K562 (cell line): ENCODE results near the gene PRR35. TPM values are rescaled to one million over a fixed set of nuclear protein-coding genes. Genes with fewer than 3 reads are reported as not detected.

Experiments used
- BHLHE40 ChIP-seq: IDR thresholded peaks from 2 replicates; pipeline ENCODE4 v1.6.1; 2011; ENCODE audit warnings: low read length, improper control_type of control experiment
- CBX2 ChIP-seq: fragments of 200-600 bp; sonication (generic); IDR thresholded peaks from one replicate; pipeline ENCODE4 v1.6.1; 2012; ENCODE audit warnings: mild to moderate bottlenecking, low read length, inconsistent platforms; ENCODE audit not compliant: insufficient read depth, poor library complexity, severe bottlenecking
- CSDE1 ChIP-seq, 2 experiments: fragments of 450-650 bp; IDR thresholded peaks; 2 replicates each; pipeline ENCODE4 v1.6.1; 2016; ENCODE audit warnings: mild to moderate bottlenecking in 1 of 2
- ILF3 ChIP-seq: fragments of 450-650 bp; IDR thresholded peaks from 2 replicates; pipeline ENCODE4 v1.6.1; 2018; ENCODE audit warnings: antibody characterized with exemption, mild to moderate bottlenecking, moderate library complexity, borderline replicate concordance
- KLF16 ChIP-seq: IDR thresholded peaks from 2 replicates; pipeline ENCODE4 v1.6.1; 2016; ENCODE audit warnings: antibody characterized with exemption
- L3MBTL2 ChIP-seq: fragments of 450-650 bp; IDR thresholded peaks from 2 replicates; pipeline ENCODE4 v1.6.1; 2016; ENCODE audit warnings: mild to moderate bottlenecking, moderate library complexity
- MAZ ChIP-seq, 2 experiments: fragments of 450-650 bp in 1 of 2; sonication (generic) in 1 of 2; formaldehyde crosslinking; IDR thresholded peaks in 1 of 2; conservative IDR thresholded peaks in 1 of 2; 2 replicates each; pipeline versions ENCODE4 v1.4.0 to v1.5.0; 2020; ENCODE audit warnings: mild to moderate bottlenecking in 1 of 2, missing genetic modification reagents in 1 of 2
- MEF2A ChIP-seq: IDR thresholded peaks from 2 replicates; pipeline ENCODE4 v1.6.1; 2011; ENCODE audit warnings: low read depth, mild to moderate bottlenecking, low read length, moderate library complexity; ENCODE audit not compliant: control insufficient read depth
- MXI1 ChIP-seq: IDR thresholded peaks from 2 replicates; pipeline ENCODE4 v1.6.1; 2011; ENCODE audit warnings: low read depth, mild to moderate bottlenecking, improper control_type of control experiment, low read length
- NFIC ChIP-seq: fragments of 450-650 bp; IDR thresholded peaks from 2 replicates; pipeline ENCODE4 v1.6.1; 2017; ENCODE audit warnings: mild to moderate bottlenecking, inconsistent platforms
- PHB ChIP-seq: fragments of 250-450 bp; sonication (Bioruptor Pico); IDR thresholded peaks from 2 replicates; pipeline ENCODE4 v1.5.0; 2021
- SIX5 ChIP-seq, 2 experiments: IDR thresholded peaks; 2 replicates each; pipeline ENCODE4 v1.6.1; 2011; ENCODE audit warnings: low read length in 2 of 2, borderline replicate concordance in 1 of 2, low read depth in 1 of 2, mild to moderate bottlenecking in 1 of 2, moderate library complexity in 1 of 2; ENCODE audit not compliant: insufficient read depth in 1 of 2
- SPI1 ChIP-seq: IDR thresholded peaks from 2 replicates; pipeline ENCODE4 v1.6.1; 2011; ENCODE audit warnings: low read depth, low read length, control low read depth, borderline replicate concordance
- TAF7 ChIP-seq: fragments of 450-650 bp; IDR thresholded peaks from 2 replicates; pipeline ENCODE4 v1.6.1; 2016; ENCODE audit warnings: missing genetic modification characterization, missing compliant biosample characterization
- TBP ChIP-seq: optimal IDR thresholded peaks from 2 replicates; pipeline ENCODE3; 2011; ENCODE audit warnings: low read depth, low read length, improper control_type of control experiment
- TCF3 ChIP-seq: sonication (generic); formaldehyde crosslinking; IDR thresholded peaks from 2 replicates; pipeline ENCODE4 v1.4.0; 2020; ENCODE audit warnings: mild to moderate bottlenecking, missing genetic modification reagents
- U2AF1 ChIP-seq: fragments of 200-400 bp; formaldehyde crosslinking; optimal IDR thresholded peaks from 2 replicates; pipeline ENCODE3; 2017; ENCODE audit warnings: mild to moderate bottlenecking, low read depth, low read length, moderate library complexity
- ZNF121 ChIP-seq: sonication (generic); formaldehyde crosslinking; conservative IDR thresholded peaks from 2 replicates; pipeline ENCODE4 v1.8.0; 2022; ENCODE audit warnings: missing genetic modification reagents
- ZNF140 ChIP-seq: fragments of 250-450 bp; sonication (Bioruptor Pico); IDR thresholded peaks from 2 replicates; pipeline ENCODE4 v1.8.0; 2021; ENCODE audit warnings: moderate library complexity, mild to moderate bottlenecking, inconsistent platforms
- ZNF184 ChIP-seq: sonication (generic); formaldehyde crosslinking; IDR thresholded peaks from 2 replicates; pipeline ENCODE4 v1.5.0; 2020; ENCODE audit warnings: missing genetic modification reagents
- ZNF263 ChIP-seq: sonication (generic); formaldehyde crosslinking; IDR thresholded peaks from 2 replicates; pipeline ENCODE4 v1.8.0; 2022; ENCODE audit warnings: mild to moderate bottlenecking, missing genetic modification reagents, borderline replicate concordance
- ZNF584 ChIP-seq: fragments of 200-800 bp; sonication (Bioruptor generic); IDR thresholded peaks from 2 replicates; pipeline ENCODE4 v1.6.1; 2016; ENCODE audit warnings: low read depth, mild to moderate bottlenecking, missing genetic modification characterization, missing compliant biosample characterization
- polyA plus RNA-seq, 8 experiments: library from polyadenylated mRNA; depleted of rRNA in 4 of 8; stranded (reverse) in 5 of 8; unstranded in 3 of 8; fragments of >200 nt; fragmentation: Nextera tagmentation in 2 of 8; fragmentation: Illumina TruSeq in 1 of 8; extraction: Ambion mirVana in 2 of 8; extraction: Trizol in 1 of 8; gene quantifications; 2 replicates each; pipeline versions ENCODE4 v1.2.1 to v1.2.3, GENCODE V29; 2011 to 2014; ENCODE audit warnings: inconsistent platforms in 1 of 8, missing spikeins in 1 of 8
- total RNA-seq, 7 experiments: library from RNA; depleted of rRNA in 6 of 7; stranded (reverse); fragments of >200 nt in 6 of 7; fragmentation: Illumina TruSeq in 2 of 7; extraction: Trizol in 2 of 7; gene quantifications; 2 replicates each; pipeline versions ENCODE4 v1.2.1 to v1.2.3, GENCODE V29; 2011 to 2021; ENCODE audit warnings: low replicate concordance in 1 of 7
- TF ChIP-seq, protein P1 (sequence below): sonication (generic); formaldehyde crosslinking; IDR thresholded peaks from 2 replicates; pipeline ENCODE4 v1.8.0; 2022; ENCODE audit warnings: mild to moderate bottlenecking, missing genetic modification reagents
- TF ChIP-seq, protein P2 (sequence below): IDR thresholded peaks from 3 replicates; pipeline ENCODE4 v1.6.1; 2011; ENCODE audit warnings: borderline replicate concordance, mild to moderate bottlenecking, moderate library complexity; ENCODE audit not compliant: insufficient read length; ENCODE audit errors: extremely low read depth
- TF ChIP-seq, protein P3 (sequence below): sonication (generic); formaldehyde crosslinking; IDR thresholded peaks from 2 replicates; pipeline ENCODE4 v1.8.1; 2023; ENCODE audit warnings: mild to moderate bottlenecking, missing genetic modification reagents

The PRR35 gene
- total and polyA plus RNA-seq, 9 of the 15 experiments (the other 6 are each of a cell fraction or from before 2014, with no cell fraction given): 0.17 to 0.45 (median 0.21) TPM; not detected in 5

DNA sequence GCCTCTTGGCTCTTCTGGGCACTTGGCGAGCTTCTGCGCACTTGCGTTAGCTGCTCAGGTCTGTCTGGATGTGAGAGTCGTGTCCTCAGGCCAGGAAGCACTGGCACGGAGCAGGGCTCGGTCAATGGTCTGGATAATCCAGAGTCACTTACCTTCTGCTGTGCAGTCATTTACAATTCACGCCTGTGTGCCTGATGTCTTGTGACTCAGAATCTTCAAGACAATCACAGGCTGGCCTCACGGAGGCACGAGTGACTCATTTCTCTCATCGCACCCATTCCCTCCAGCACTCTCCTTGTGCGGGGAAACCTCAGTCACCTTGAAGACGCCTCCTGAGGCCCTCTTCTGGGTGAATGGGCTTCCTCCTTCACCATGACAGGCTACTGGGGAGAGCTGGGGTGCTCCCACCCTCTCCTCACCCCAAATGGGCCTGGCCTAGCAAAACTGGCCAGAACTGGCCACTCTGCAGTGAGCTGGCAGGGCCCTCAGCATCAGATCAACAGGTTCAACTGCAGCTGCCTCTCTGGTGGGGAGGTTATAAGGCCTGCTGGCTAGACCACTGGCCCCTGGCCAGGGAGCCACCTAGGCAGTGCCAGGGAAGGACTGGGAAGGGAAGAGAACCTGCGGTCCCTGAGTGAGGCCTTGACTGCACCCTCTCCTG is 34.5 kb upstream of the PRR35 start (continued):
- no peak for TF ChIP-seq U2AF1
- no peak for TF ChIP-seq ZNF584 (CRISPR knock-in tag)
- no peak for TF ChIP-seq SPI1
- peak; percentile 80 for TF ChIP-seq L3MBTL2
- TF ChIP-seq, protein P1, sequence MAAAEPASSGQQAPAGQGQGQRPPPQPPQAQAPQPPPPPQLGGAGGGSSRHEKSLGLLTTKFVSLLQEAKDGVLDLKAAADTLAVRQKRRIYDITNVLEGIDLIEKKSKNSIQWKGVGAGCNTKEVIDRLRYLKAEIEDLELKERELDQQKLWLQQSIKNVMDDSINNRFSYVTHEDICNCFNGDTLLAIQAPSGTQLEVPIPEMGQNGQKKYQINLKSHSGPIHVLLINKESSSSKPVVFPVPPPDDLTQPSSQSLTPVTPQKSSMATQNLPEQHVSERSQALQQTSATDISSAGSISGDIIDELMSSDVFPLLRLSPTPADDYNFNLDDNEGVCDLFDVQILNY: no peak
- TF ChIP-seq SIX5 (IDR thresholded peaks at IDR 0.05; ENCODE audit: borderline replicate concordance in 1 of 2, insufficient read depth in 1 of 2, low read depth in 1 of 2, low read length in 2 of 2): no peak
- no peak for TF ChIP-seq ILF3
- TF ChIP-seq MXI1: no peak
- TF ChIP-seq TAF7 (tag): no peak
- TF ChIP-seq ZNF140: no peak
- no peak for TF ChIP-seq PHB (CRISPR knock-in tag)
- no peak for TF ChIP-seq MEF2A
- peak; percentile 17 for TF ChIP-seq TBP
- TF ChIP-seq NFIC: peak; percentile 34; the same call in 1 of the 2 replicates
- TF ChIP-seq MAZ (CRISPR knock-in tag; conservative IDR thresholded peaks at IDR 0.05 in 1 of 2, IDR thresholded peaks at IDR 0.05 in 1 of 2): no peak
- no peak; the same call in 1 of the 2 replicates for TF ChIP-seq ZNF263 (CRISPR knock-in tag)
- TF ChIP-seq CBX2: no peak
- TF ChIP-seq, protein P2, sequence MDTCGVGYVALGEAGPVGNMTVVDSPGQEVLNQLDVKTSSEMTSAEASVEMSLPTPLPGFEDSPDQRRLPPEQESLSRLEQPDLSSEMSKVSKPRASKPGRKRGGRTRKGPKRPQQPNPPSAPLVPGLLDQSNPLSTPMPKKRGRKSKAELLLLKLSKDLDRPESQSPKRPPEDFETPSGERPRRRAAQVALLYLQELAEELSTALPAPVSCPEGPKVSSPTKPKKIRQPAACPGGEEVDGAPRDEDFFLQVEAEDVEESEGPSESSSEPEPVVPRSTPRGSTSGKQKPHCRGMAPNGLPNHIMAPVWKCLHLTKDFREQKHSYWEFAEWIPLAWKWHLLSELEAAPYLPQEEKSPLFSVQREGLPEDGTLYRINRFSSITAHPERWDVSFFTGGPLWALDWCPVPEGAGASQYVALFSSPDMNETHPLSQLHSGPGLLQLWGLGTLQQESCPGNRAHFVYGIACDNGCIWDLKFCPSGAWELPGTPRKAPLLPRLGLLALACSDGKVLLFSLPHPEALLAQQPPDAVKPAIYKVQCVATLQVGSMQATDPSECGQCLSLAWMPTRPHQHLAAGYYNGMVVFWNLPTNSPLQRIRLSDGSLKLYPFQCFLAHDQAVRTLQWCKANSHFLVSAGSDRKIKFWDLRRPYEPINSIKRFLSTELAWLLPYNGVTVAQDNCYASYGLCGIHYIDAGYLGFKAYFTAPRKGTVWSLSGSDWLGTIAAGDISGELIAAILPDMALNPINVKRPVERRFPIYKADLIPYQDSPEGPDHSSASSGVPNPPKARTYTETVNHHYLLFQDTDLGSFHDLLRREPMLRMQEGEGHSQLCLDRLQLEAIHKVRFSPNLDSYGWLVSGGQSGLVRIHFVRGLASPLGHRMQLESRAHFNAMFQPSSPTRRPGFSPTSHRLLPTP: no peak
- no peak for TF ChIP-seq CSDE1 (IDR thresholded peaks at IDR 0.05)
- TF ChIP-seq TCF3 (CRISPR knock-in tag): no peak
- TF ChIP-seq ZNF184 (CRISPR knock-in tag): no peak
- peak; percentile 89 for TF ChIP-seq BHLHE40
- no peak for TF ChIP-seq ZNF121 (CRISPR knock-in tag)
- TF ChIP-seq, protein P3, sequence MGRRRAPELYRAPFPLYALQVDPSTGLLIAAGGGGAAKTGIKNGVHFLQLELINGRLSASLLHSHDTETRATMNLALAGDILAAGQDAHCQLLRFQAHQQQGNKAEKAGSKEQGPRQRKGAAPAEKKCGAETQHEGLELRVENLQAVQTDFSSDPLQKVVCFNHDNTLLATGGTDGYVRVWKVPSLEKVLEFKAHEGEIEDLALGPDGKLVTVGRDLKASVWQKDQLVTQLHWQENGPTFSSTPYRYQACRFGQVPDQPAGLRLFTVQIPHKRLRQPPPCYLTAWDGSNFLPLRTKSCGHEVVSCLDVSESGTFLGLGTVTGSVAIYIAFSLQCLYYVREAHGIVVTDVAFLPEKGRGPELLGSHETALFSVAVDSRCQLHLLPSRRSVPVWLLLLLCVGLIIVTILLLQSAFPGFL (CRISPR knock-in tag): no peak
- no peak for TF ChIP-seq KLF16
